Measurements from ENCODE around the gene PPP2R5A.

The PPP2R5A gene

DNA sequence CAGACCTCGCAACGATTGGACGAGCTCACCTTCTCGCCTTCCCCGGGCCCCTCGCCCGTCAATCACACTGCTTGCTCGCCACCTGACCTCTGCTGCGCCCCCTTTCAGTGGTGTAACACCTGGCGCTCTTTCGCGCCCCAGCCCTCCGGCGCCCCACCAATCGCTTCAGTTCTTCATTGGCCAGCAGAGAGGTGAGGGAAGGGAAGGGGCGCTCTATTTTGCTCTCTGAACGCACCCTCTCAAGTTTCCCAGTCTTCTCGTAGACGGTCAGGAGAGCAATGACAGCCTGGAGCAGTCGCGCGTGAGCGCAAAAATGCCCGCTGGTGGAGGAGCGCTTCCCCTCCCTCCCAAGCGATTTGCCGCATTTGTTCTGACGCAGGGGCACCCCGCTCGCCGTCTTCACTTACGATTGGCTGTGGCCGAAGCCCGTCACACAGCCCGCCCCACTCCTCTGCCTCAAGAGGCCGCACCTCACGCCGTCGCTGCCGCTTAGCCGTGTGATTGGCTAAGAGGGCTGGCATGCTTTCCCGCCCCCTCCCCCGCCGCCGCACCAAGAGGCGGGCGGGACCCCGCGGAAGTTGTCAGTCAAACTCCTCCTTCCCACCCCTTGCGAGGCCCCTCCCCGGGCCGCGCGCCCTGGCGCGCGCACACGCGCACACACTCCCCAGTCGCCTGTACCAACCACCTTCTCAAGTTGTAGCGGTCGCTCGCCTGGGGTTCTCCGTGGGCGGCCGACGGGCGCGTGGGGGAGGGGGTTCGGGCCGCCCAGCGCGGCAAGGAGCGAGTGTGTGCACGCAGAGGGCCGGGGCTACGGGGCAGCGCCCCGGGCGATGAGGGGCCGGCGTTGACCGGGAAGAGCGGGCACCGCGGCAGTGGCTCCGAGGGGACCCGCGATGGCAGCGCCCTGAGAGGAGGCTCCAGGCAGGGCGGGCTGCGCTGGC is at the start of gene PPP2R5A:
Gene PPP2R5A, plus strand, starts transcription at position 667 of the 941 bp plus-strand sequence. CDS start 701 bp downstream, outside the sequence.
- DNase-seq (ENCODE audit: low read depth in 2 of 2) = peak; percentile 96 to 97

DNA sequence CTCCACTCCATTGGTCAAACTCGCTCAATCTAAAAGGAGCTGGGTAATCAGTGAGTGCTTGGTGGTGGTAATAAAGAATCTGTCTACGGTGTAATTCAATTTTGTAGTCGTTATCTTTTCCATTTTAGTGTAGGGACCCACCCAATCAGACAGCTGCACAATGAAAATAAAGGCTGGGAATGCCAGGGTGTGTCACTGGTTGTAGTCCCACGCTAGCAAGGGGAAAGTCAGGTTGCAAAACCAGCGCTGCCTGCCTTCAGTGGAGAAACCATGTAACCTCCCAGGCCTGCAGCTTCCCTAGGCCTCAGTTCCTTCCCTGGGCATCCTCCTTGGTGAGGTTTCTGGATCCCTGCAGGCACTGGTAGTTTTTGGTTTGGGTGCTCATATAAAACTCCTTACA is 49.4 kb upstream of the PPP2R5A start:
- no peak for DNase-seq (ENCODE audit: low read depth in 2 of 2)

DNA sequence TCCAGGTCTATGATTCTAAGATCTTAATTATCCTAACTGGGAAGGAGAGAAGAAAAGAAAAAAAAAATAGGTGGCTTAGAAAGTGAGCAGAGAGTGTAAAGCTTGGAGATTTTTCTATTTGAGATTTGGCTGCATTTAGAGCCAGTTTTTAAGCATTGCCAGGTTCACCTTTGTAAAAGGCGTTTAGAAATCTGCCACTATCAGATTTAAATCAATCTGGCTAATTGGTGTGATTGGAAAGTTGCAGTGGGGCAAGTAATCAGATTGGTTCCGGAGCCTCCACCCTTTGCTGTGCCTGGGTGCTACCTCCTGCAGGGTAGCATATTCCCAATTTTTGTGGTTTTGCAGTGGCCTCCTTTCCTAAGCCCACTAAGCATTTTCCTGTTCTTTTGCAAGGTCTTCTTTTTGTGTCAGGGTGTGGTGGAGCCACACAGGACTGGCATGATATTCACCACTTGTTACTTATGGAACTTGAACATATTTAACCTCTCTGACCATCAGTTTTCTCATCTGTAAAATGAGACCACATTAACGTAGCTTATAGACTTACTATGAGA is 48.5 kb upstream of the PPP2R5A start:
- no peak for DNase-seq (ENCODE audit: low read depth in 2 of 2)

DNA sequence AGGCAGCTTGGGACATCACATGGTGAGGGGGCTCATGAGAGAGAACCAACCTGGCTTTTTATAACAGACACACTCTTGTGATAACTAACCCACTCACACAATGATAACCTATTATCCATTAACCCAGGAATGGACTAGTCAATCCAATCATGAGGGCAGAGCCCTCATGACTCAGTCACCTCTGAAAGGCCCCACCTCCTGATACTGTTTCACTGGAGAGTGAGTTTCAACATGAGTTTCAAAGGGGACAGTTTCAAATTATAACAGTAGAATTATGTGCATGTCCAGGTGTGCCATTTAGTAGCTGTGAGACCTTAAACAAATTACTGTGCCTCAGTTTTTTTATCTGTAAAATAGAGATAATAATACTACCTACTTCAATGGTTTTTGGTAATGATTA is 47.6 kb upstream of the PPP2R5A start:
- no peak for DNase-seq (ENCODE audit: low read depth in 2 of 2)

DNA sequence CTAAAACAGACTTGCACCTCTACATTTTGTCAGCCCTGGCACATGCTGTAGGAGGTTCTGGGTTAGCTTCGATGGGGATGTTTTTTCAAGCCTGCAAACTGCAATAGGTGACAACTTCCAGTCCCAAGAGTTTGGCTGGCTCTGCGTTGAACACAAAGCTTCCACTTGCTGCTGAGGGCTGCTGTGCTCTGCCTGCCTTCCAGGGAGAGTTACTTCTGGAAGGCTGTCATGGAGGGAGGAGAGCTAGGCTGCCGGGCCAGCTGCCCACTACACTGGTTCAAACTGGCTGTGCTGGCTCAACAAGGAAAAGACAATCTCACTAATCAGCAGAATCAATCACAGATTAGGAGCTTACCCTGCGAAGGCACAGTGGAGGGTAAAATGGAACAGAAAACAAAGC is 46.7 kb upstream of the PPP2R5A start:
- DNase-seq (ENCODE audit: low read depth in 2 of 2) = no peak

DNA sequence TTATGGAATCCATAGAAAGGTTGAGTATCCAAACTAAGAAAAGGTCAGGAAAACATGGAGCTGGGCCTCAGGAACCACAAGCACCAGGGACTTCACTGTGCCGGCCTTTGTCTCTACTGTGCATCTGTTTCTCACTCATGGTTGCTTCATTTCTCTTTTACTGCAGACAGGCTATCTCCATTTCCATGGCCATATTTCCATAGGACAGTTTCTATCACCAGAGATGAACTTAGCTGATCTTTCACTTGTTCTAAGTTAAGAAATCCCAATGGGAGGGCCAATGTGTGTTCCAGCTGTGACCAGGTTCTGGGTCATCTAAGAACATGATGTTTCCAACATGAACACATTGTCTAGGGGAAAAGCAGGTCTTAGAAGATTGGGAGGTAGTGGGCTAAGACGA is 43.7 kb upstream of the PPP2R5A start:
- no peak for DNase-seq (ENCODE audit: low read depth in 2 of 2)

DNA sequence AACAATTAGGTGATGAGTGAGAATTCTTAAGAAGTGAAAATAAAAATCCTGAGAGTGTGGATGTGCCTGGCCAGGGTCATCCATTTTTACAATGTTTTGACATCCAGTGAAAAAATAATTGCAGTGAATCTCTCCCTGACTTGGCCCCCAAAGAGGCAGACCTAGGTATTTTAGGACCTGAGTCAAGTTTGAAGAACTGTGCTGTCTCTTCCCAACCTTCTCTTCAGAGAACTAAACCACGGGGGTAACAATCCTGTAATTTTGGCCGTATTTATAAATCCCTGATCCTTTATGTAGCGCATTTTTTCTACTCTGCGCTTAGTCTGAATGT is 43.3 kb upstream of the PPP2R5A start:
- DNase-seq (ENCODE audit: low read depth in 2 of 2) = no peak

DNA sequence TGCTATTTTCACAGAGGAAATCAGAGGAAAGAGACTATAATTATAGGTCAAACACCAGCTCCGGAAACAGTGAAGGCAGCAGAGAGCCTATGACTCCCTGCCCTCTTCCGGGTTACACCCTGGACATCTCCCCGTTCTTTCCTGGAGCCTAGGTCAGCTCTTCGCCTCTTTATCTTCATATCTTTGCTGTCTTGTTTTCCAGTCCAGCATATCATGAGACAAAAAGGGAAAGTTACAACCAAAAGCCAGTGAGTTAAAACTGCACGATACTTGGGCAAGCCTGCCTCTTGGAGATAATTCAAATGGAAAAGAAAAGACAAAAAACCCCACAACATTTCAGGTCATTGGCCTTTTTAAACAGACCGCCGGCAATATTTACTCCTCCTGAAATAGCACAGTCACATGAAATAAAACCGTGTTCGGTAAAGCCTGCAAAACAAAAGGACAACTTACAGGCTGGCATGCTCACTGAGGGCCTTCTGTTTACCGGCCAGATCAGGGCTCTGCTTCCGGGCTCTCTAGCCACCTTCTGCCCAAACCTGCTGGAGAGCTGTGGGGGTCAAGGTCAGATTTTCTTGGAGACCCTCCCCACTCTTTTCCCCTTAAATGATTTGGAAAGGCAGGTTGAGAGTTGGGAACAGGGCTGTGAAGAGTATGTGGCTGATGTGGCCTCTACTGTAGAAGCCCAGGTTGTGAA is 42.8 kb upstream of the PPP2R5A start:
- no peak for DNase-seq (ENCODE audit: low read depth in 2 of 2)

DNA sequence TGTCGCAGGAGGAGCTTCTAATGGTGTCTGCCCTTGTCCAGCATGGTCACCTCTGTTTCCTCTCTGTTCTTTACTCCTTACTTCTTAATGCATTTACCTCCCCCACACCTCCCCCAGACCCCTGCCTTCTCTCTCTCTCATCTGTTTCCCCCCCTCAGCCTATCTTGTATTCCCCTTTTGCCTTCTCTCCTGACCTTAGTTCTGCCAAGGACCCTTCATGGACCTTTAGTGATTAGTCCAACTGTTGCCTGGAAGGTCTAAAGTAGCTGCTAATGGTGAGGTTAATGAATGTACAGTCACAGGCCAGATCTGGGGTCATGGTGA is 42.3 kb upstream of the PPP2R5A start:
- DNase-seq (ENCODE audit: low read depth in 2 of 2) = no peak

DNA sequence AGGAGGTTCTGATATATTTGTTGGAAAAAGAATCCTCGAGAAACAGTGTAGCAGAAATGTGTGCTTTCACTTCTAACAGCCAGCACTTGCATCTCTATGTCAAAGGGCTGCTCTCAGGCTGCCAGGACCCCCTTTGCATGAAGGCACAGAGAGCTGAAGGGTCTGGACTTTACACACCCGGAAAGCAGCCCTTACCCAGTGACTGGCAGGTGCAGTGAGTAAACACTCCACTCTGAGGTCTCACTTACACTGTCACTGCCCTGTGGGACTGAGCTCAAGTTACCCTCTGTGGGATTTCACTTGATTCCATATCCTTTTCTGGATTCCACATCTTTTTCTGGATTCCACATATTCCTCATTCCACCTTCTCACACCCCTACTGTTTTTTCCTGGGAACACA is 40.8 kb upstream of the PPP2R5A start:
- no peak for DNase-seq (ENCODE audit: low read depth in 2 of 2)

DNA sequence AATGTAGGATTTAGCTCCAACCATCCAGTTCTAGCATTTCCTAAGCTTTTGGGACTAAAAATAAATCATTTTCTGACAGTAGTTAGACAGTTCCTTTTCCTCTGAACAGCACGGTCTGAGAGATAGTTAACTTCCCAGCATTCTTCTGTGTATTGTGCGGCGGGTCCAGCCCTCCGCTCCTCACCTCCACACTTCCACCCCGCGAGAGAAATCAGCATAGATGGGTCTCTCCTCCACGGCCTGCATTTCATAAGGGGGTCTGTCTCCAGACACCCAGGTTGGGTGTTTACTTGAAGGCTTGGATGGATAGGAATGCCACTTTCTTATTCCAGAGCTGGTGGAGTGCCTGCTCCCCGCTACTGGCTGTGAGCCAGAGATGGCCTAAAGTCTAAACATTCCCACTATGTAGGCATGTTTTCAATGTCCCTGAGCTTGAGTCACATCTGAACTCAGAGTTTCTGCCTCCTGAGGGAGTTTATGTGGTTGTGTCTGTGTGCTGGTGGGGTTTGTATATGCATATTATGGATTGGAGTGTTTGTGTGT is 38.0 kb upstream of the PPP2R5A start:
- DNase-seq (ENCODE audit: low read depth in 2 of 2) = no peak

DNA sequence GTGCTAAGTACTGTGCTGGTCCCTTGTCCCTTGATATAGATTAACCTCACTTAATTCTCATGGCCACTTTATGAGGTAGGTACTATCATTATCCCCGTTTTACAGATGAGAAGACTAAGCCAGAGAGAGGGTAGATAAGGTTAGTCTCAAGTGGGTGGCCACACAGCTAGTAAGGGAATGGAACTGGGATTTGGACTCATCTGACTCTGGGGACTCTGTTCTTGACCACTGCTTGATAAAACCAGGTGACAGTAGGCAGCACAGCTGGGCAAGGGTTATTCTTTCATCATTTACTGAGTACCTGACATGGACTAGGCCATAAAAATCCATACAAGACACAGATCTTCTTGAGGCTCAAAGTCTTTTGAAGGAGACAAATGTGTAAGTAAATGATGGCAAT is 37.2 kb upstream of the PPP2R5A start:
- DNase-seq (ENCODE audit: low read depth in 2 of 2) = no peak

DNA sequence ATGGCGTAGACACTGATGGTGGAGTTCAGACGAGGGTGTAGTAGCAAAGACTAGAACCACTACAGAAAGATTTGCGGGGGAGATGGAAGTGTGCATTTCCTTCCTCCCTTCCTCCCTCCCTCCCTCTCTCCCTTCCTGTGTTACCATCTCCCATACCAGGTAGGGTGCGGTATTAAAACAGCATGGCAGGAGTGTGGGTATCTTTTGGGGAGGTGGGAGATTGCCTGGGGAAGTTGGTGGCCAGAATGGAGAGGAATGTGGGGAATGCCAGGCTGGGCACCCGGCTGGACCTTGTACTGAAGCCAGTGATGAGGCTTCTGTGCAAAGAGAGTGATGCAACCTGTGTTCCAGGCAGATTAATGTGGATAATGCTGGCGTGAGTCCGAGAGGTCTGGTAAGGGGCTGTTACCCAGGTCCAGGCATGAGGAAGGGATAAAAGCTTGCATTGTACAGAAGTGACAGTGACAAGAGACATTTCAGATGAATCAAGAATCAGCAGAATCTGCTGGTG is 30.3 kb upstream of the PPP2R5A start:
- no peak for DNase-seq (ENCODE audit: low read depth in 2 of 2)

DNA sequence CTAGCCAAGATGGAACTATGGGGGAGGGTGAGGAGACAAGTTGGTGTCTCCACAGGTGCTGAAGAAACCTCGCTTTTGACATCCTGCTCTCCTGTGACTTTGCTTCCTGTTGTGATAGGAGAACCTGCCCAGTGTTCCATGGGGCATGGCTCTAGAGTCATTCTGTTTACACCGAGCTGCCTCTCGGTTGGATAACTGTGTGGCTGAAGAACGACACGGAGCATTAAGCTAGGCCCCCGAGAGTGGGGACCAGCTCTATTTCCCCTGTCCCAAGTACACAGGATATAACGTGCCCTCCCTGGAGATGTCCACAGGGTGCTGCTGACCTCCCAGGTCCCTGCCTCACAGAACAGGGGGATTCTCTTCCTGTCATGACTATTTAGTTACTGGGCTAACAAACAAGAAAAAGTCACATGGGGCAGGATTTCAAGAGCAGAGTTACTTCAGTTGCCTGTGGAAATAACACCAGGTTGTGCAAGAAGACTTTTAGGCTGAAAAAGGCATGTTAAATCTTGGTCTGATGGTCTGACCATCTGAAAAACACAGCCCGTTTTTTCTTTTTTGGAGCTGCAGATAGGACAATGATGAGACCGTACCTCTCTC is 29.4 kb upstream of the PPP2R5A start:
- DNase-seq (ENCODE audit: low read depth in 2 of 2) = no peak

DNA sequence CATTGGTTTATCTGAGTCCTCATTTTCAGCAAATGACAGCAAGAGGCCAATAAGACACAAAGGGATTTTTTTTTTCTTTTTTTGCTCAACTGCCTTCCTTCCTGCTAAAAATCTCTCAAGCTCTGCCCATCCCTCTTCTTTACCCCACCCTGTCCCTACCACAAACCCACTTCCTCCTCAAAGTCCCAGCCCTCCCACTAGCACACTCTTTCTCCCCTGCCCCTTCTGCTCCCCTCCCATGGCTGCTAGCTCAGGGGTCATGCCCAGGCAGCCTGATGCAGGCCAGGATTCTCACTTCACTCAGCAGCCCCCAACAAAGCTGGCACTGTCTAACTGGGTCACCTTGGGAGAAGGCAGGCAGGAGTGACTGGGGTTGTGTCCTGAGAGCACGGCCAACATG is 28.8 kb upstream of the PPP2R5A start:
- peak in 1 of 2 donors; percentile 1 for DNase-seq (ENCODE audit: low read depth in 2 of 2)

DNA sequence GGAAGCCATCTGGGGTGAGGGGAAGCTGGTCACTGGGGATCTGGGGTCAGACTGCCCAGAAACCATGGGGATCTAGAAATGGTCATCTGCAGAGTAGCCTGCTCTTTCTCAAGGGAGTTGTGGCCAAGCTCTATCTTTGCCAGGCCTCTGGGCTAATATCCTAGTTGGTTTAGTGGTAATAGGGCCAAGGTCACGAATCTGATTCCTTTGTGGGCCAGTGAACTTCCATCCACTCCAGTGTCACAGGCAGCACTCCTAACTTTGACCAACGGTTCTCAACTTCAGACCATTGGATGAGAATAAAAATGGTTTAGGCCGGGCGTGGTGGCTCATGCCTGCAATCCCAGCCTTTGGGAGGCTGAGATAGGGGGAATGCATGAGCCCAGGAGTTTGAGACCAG is 28.1 kb upstream of the PPP2R5A start:
- DNase-seq (ENCODE audit: low read depth in 2 of 2) = no peak

DNA sequence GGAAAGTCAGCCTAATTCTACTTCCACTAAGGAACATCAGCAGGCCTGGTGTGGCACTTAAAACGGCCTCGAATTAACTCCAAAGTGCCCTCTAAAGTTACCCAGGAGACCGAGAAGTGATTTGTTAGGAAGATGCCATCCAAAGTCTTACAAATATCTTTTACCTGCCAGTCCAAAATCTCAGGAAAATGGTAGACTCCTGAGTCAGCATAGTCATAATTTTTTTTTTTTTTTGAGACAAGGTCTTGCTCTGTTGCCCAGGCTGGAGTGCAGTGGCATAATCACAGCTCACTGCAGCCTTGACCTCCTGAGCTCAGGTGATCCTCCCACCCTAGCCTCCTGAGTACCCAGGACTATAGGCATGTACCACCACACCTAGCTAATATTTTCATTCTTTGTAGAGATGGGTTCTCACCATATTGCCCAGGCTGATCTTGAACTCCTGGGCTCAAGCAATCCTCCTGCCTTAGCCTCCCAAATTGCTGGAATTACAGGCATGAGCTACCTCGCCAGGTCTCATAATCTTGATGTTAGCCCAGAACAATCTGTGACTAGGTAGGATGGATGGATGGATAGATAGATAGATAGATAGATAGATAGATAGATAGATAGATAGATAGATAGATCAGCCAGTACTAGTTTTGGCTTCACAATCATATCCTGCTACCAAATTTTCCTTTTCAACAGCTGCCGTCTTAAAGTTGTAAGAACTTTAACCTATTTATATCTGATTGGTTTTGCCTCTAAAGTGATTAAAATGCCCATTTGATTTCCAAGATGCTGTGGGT is 25.3 kb upstream of the PPP2R5A start:
- no peak for DNase-seq (ENCODE audit: low read depth in 2 of 2)

DNA sequence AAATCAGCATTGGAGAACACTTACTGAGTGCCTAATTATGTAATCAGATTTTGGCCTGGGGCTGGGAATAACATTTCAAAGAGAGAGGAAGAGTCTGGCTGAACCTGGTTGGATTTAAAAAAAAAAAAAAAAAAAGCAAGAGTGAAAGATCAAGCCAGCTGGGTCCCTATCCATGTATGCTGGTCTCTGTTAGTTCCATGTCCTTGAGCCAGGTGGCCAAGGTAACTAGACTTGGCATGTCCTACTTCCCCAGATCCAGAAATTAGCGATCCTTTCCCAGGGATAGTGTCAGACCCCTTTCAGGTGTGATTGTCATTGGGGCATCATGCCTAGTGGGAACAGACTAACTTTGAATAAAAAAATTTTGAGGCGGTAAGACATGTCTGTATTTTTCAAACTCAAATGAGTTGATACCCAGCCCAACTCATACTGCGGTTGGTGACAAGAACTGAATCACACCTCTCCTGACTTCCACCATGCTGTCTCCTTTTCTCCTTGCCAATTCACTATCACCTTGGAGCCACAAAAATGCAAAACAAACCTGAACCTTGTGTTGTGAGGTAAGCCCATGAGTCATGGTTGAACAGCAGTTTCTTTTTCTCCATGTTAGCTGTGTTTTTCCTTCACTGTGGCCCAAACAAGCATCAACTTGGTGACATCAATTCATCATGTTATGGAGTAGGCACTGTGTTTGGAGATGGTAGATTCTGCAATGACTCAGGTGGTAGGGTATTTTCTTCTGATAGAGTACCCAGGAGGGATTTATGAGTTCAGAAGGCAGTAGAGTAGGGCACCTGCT is 24.5 kb upstream of the PPP2R5A start:
- no peak for DNase-seq (ENCODE audit: low read depth in 2 of 2)

DNA sequence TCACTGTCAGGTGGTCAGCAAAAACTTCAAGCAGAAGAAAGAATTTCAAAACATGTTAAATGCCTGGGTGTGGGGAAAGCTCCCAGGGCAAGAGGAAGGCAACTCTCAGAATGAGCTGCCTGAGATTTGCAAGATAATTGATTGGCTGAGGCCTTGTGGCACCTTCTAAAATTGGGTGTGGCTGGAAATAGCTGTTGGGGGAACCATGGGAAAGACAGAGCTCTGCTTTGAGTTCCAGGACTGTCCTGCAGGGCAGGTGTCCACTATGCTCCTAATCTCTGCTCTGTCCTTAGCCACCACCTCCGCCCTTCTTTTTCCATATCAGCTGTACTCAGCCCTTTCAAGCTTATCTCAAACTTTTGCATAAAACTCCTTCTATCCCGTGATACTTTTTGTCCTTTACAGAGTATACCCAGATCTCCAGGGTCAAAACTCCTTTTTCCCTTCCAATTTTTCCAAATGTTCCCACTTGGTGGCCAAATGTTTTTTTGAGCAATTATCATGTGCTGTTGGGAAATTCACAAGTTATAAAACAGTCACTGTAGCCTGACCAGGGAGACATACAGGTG is 23.8 kb upstream of the PPP2R5A start:
- no peak for DNase-seq (ENCODE audit: low read depth in 2 of 2)

DNA sequence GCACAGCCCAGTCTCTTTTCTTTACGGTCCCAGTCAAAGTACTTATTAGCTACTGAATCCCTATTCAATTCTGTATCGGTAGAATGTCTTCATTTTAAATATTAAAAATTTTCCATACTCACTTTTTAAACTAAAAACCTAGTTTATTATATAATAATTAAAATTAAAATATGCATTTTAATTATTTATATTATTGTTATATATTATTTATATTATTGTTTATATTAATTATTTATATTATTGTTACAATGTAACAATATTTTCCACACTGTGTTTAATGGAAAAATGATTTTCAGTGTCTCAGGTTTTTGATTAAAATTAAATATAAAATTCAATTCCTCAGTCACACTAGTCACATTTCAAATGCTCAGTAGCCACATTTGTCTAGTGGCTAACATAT is 18.2 kb upstream of the PPP2R5A start:
- DNase-seq (ENCODE audit: low read depth in 2 of 2) = no peak
